ENCODE data around the gene TCAIM.

- TF ChIP-seq TCF7L2 (IDR thresholded peaks at IDR 0.05; ENCODE audit: low read depth, low read length) (no peak), CTCF (IDR thresholded peaks at IDR 0.05) (no peak)
Observed at GRCh38 chr3:44434834-44435510, 96.4 kb downstream of the TCAIM start.
